HG03045 (cell line): Measurements from ENCODE around the gene NCBP2L.

Source experiments
- ATAC-seq: cut with Tn5 transposase; IDR thresholded peaks from one replicate; pipeline ENCODE4 v1.9.1; 2021; ENCODE audit warnings: mild to moderate bottlenecking, moderate library complexity; ENCODE audit not compliant: unreplicated experiment

NCBP2L gene

DNA sequence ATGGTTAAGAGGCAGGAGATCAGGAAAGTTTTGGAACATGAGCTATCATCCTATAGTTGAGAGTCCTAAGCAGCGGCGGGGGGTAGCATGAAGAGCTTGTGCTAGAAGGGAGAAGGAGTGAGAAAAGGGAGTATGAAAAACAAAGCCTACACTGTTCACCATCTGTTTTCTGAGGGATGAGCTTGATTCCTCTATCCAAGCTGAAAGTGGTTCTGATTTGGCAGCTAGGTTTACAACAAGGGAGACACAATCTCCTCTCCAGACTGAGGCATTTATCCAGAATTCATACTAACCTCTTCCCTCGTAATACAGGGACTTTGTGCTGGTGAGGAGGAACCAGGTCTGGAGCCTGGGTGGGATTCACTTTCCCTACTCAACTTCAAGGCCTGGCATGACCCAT is 25.5 kb upstream of the NCBP2L start:
- no peak for ATAC-seq

DNA sequence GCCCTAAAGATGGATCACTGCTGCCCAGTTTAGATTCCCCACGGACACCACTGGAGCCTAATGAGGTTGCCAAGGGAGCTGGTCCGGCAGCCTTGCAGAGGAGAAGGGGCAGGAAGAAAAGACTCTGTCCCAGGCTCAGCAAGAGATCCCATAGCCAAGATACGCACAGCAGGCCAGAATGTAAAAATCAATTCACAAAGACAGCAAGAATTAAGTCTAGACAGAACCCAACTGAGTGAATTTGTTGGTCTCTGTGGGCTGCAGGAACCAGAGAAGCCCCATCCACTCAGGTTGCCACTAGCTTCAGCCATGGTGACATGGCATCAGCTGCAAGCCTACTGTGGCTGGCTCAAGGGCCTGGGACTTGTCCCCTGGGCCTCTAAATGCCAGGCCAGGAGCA is 24.8 kb upstream of the NCBP2L start:
- ATAC-seq: no peak

DNA sequence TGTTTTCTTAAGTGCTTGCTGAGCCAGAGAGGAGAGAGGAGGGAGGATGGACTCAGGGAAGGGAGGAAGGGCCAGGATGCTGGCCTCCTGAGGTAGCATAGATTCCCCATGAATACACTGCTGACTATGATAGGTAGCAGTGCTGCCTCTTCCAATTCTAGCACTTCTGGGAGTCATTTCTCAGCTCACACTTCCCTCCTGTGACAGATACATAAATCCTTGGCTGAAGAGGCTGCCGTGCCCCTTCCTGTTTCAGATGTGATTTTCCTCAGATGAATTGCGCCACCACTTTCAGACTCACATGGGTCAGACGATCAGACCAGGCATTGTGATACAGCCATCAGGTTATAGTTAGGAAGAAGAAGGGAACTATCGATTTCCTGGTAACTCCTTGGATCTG is 24.3 kb upstream of the NCBP2L start:
- ATAC-seq: no peak

DNA sequence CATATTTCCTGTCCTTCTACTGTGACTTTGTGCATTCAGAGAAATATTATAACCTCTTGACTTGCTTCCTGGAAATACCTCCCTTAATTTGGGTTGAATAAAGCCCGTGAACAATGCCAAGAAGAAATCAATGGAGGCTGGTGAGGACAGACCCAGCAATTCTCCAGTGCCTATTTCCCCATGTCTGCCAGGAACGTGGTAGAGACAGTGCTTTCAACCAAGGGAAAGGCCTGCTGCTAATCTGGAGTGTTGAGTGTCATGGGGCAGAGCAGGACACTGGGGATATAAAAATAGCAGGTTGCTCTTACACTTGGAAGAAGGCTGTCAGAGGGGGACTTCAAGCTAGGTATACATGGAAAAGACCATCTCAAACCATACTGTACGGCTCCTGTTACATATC is 21.8 kb upstream of the NCBP2L start:
- no peak for ATAC-seq

DNA sequence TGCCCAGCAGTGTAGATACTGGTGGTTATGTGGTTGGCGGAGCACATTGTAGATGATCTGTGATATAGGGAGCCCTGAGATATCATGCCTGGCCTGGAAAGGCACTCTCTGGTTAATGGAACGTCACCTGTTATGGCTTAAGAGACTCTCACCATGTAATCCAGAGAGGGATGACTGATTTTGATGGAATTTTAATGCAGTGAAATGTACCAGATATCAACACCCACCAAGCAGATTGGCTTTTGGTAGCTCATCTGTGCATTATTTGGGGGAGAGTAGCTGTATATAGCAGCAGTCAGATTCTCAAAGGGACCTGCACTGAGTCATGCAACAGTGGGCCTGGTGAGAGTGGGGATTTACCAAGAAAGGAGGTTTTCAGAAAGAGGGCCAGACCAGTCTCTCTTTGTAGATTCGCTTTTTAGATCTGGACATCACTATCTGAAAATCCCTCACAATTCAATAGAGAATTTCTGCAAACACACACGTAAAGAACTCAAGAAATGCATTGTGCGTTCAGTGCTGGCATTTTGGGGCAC is 19.2 kb upstream of the NCBP2L start:
- ATAC-seq: no peak

DNA sequence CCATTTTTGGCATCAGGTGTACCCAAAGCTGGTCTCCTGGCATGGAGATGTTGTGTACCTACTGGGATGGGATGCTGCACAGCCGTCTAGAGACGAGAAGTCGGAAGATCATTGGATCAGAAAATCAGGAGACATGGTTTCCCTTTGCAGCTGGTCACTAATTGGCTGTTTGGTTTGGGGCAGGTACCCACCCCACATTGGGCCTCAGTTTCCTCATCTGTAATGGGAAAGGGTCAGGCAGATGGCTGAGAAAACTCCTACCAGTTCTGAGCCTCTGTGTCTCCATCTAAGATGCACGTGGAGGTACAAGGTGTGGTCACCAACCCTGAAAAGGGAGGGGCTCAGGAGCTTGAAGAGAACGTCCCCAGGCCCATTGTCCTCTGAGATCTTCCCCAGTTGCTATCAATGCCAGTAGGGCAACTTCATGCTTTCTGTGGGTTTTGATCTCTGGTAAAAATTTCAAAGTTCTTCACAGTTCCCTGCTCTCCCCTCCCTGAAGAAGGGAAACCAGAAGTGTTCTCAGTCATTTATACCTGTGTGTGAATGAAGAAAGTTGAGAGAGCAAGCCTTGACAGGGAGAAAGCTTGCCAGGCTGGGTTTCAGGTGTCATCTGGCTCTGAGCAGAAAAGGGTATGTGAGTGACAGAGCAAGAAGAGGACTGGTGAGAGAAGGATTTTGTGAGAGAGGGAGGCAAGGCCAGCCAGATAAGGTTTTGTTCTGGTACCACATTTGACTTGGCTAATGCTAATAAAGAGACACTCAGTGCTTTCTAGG is 17.0 kb upstream of the NCBP2L start:
- ATAC-seq: no peak

DNA sequence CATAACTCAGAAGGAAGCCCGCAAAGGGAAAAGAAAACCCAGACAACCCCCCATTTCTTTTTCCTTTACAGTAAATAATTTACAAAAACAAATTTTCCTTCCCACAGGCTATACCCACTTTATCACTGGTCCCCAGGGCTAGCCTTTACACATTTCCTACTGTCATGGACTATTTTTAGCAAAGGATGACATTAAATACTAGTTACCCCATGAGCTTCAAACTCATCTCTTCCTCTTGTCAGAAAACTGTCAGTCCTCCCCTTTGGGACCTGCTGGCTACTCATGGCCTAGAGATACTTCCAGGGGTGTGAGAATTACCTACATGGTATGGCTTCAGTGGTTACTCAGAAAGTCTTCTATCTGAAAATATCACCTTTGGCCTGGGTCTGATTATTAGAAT is 13.9 kb upstream of the NCBP2L start:
- ATAC-seq: no peak

DNA sequence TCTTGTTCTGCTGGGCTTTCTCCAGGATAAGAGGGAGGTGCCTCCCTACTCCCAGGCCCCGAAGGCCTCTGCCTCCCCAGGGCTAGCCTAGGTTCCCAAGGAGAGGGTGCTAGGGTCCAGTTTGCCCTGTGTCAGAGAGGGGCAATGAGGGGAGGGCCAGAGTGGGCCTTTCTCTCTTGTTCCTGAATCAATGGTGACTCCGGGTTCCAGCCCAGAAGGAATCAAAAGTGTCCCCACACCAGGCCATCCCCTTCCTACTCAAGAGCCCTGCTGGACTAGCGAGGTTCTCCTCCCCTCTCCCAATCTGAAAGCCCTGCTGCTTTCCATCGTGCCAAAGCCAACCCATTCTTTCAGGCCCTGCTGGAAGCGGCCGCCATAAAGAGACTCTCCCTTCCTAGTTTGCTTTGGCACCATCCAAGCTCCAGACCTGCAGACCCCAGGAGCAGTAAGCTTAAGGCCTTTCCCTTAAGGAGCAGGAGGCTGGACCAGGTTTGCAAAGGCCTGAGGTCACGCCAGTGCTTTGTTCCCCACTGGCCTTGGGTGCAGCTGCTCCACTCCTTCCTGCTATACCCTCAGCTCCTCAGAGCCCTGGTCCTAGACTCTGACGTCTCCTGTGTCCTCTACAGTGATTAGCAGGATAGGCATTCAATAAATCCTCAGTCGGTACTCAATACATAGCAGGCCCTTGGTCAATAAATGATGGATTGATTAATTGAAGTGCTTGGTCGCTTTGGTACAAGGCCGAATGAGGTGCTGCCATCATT is 12.5 kb upstream of the NCBP2L start:
- ATAC-seq: no peak

DNA sequence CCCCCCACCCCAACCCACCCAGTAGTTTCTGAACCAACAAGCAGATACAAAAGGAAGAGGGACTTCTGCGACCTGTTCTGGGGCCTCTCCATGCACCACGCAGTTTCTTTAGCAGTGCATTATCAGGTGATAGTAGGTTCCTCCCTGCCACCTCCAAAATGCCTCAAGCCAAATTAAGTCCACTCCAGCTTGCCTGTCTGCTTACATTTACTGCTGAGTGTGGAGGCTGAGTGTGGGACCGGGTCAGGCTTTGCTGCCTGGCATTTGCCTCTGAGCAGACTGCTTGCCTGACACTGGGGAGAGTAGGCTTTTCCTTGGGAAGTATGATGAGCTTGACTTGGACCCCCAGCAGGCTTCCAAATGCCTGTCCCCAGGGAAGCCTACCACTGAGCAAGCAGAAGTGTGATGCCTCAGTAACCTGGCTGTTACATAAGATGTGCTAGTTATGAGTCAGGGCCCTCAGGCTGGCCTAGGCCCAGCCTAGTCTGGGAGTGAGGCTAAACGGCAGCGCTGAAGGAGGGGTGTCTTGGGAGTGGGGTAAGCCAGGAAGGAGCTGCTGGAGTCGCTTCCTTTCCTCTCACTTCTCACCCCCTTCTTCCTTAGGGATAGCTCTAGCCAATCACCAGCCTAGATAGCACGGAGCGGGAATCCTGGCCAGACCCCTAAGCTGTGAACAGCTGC is 10.9 kb upstream of the NCBP2L start:
- ATAC-seq: no peak

DNA sequence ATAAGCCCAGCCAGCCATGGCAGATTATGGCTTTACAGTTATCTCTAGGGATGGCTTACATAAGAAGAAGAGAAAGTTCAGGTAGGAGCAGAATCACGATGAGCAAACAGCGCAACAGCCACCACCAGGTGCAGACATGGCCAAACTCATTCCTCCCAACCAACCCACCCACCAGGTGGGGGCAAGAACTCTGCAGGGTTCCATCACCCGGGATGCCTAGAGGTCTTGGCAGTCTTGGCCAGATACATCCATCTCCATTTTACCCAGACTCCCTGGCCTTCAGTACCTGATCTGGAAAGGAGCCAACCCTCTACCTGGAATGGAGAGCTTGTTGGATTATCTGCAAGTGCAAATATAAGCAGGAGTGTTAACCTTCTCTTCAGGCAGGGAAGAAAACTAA is 9.5 kb upstream of the NCBP2L start:
- no peak for ATAC-seq

DNA sequence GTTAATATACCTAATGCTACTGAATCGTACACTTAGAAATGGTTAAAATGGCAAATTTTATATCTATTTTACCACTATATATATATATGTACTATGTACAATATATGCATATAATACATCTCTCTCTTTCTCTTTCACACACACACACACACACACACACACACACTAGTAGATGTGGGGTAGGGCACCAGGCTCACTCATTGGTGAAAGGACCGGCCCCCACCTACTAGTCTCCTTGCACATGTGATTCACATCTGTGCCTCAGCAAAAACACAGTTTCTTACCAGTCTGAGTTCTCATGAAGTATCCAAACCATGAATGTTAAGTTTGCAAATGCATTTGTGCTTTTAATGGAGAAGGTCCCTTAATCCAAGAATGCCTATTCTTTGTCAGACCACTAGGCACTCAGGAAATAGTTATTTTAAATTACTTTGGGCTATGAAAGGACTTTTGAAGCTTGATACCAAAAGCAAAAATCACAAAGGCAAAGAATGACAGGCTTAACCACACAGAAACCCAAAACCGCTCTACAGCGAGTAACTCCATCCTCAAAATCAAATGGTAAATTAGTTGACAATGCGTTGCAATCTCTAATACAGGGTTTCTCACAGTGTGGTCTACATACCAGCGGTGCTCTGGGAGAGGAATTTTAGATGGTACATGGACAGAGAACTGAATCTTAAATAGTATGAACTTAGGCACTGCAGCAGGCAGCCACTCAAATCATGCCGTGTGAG is 7.8 kb upstream of the NCBP2L start:
- ATAC-seq: no peak

DNA sequence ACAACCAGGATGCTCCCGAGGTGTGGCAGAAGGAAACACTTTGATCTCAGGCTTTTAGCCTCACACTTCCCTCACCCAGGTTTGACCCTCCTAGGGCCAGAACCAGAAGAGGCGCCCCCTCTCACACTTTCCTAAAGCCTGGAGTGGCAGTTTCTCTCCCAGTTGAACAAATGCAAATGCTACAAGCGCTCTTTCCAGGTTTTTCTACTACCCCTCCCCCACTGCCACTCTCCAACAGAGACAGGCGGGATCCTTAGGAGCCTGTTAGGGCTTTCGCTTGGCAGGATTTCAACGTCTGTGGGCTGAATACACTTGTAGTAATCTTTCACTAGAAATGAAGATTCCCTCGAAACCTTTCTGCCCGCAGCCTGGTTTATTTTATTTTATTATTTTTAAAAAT is 4.3 kb upstream of the NCBP2L start:
- no peak for ATAC-seq

DNA sequence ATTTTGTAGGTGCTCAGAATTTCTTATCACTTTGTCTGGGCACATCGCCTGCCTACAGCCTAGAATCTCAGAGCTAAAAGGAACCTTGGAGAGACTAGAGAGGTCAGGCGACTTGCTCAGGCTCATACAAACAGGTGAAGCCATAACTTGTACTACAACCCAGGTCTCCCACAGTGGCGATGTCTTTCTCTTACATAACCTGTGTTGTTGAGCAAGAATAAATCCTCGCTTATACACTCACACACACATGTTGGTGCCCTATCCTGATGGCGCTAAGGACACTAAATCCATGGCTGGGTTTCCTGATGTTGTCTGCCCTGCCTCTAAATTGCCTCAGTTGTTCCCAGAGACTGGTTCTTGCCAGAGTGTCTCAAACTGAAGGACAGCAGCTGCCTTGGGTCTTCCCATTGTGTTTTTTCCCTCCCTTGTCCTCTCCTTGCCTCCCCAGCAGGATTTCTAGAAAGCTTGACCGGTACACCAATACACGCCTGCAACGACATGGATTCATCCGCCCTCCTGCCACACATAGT is 3.6 kb upstream of the NCBP2L start:
- no peak for ATAC-seq

DNA sequence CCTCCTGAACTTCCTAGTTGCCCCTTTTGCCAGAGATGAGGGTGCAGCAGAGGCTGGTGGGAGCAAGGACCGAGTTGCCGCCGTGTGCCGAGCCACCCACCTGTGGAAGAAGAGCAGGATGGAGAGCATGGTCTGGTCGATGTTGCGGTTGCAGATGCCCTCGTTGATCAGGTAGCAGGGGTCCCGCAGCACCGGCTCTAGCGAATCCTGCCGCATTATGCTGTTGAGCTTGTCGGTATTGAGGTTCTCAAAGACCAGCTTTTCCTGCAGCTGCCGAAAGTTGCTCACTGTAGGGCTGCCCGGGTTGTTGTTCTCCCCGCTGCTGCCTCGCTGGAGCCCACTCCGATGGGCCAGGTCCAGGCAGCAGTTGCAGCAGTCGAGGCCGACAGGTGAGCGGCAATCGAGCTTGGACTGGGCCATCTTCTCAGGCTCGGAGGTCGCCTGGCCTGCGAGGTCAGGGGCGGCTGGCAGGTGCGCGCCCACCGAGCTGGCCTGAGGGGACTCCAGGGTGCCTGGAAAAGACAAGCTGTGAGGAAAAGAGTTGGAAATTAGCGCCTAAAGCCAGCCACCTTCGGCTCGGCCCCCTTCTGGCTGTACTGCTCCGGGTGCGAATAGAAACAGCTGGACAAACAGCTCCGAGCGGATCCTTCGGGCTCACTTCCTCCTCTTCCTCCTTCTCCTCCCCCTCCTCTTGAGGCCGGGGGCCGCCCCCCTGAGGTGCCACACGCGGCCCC is 2.4 kb upstream of the NCBP2L start:
- peak; percentile 18 for ATAC-seq

DNA sequence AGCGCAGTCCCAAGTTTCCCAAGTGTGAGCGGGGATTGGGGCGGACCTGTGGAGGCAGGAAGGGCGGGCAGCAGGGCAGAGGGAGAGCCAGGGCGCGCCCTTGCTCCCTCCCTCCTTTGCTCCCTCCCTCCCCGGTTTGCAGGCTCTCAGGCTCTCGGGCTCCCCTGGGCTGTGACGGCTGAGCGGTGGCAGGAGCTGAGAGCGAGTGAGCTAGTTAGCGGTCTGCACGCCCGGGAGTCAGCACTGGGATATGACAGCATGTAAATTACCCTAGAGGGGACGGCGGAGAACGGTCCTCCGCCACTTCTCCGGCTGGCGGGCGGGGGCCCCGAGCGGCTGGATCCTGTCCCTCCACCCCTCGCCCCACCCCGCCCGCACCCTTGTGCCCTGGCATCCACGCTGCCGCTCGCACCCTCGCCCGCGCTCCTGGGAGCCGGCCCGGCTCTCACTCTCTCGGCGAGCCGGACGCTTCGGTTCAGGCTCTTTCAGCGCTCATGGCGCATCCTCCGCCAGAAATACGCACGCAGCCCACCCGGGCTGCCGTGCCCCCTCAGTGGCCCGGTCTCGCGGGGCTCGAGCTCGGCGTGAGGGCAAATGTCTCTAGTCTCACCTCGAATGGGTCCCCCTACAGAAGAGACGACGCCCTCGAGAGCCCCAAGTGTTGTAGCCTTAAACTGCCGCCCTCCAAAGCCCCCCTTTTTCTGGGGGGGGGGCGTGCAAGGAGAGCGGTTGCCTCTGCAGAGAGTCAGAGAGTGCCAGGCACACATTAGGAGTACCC is 1.6 kb upstream of the NCBP2L start, which contains the start of gene TSC22D3:
Gene TSC22D3, minus strand, starts transcription at position 54 of the 778 bp plus-strand sequence. CDS start 368 bp downstream, outside the sequence.
- peak; percentile 86 for ATAC-seq

DNA sequence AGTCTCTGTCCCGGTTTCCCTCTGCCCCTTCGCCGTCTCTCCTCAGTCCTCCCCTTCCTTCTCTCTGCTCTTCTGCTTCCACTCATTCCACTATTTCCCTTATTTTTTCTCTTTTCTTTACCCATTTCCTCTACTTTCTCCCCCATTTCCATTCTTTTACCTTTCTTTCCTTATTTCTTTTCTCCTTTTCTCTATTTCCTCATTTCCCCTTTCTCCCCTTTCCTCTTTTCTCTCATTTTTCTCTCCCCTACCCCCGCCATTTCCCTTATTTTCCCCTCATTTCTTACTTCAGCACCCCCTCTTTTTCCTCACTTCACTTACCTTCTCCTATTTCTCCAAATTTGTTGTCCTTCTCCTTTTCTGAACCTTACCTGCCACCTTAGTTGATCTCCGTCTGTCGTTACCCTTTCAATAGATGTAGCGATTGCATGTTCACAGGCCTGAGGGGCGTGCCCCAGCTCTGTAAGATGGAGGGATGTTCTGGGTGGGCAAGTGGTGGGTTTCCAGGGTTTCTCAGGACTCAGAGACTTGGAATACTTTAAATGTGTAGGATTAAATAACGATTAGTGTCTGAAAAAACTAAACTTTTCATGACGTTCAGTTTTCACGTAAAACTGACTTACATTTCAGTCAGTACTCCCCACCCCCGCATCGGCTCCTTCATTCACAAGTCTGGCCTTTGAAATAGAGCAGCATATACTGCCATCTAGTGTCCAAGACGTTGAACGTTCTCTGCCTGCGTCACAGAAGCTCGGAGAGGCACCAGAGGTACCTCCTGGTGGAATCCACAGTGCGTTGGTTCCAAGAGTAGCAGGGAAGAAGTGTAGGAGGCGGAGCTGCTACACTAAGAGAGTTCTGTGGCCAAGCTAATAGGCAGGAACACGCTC is 641 bp upstream of the NCBP2L start:
- peak; percentile 80 for ATAC-seq

DNA sequence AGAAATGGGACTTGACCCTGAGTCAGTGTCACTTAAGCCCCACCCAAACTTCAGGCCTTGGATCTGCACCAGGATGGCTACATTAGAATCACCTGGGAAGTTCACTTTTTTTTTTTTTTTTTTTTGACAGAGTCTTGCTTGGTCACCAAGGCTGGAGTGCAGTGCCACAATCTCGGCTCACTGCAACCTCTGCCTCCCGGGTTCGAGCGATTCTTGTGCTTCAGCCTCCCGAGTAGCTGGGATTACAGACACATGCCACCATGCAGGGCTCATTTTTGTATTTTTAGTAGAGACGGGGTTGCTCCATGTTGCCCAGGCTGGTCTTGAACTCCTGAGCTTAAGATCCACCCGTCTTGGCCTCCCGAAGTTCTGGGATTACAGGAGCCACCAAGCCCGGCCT is 3.0 kb downstream of the NCBP2L start:
- ATAC-seq: no peak

DNA sequence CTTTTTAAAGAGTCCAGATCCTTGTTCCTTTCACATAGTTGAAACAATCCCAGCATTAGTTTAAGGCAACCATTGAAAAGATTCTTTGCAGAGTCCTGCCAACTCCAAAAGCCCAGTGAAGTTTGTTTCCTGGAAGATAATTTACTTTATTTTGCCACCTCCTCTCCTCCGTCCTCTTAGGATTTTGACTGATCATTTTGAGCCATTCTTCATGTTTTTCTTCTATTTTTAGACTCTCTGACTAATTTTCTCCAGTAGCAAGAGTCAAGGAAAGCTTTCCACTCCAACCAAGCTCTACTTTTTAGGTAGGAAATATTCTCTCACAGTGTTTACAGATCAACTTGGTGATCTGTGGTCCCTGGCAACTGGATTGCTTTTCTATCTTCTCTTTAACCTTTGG is 10.3 kb downstream of the NCBP2L start:
- ATAC-seq: no peak
